Ishikawa (cell line): ENCODE results near the gene PPP1R9B.

Source experiments
- EGR1 ChIP-seq: IDR thresholded peaks from 2 replicates; pipeline ENCODE4 v1.6.1; 2012
- FOXM1 ChIP-seq: IDR thresholded peaks from 2 replicates; pipeline ENCODE4 v1.6.1; 2012; ENCODE audit warnings: low read depth, borderline replicate concordance
- TAF1 ChIP-seq: IDR thresholded peaks from 2 replicates; pipeline ENCODE4 v1.6.1; 2012; ENCODE audit warnings: low read depth, mild to moderate bottlenecking

DNA sequence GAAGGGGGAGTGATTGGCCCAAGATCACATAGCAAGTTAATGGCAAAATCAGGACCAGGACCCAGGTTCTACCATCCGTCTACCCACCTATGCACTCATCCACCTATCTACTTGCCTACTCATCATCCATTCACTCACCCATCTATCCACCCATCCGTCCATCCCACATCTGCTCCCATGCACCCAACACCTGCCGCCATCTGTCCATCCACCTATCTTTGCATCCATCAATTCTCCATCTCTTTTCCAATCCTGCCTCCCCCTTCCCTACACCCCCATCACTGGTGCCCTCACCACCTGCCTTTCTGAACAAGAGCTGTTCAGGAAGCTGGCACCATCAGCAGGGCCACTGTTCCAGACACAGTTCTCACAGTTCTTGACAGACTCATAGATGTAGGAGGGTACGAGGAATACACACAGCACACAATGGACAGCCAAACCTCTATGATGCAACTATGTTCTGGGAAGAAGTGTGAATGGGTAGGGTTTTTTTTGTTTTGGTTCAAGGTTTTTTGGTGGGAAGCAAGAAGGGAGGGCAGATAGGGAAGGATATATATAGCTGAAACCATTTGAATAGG, 25.0 kb downstream of the PPP1R9B start:
- no peak for TF ChIP-seq TAF1
- TF ChIP-seq FOXM1 = no peak
- no peak for TF ChIP-seq EGR1
